ENCODE results near the gene ANKRD13B.

ANKRD13B gene

DNA sequence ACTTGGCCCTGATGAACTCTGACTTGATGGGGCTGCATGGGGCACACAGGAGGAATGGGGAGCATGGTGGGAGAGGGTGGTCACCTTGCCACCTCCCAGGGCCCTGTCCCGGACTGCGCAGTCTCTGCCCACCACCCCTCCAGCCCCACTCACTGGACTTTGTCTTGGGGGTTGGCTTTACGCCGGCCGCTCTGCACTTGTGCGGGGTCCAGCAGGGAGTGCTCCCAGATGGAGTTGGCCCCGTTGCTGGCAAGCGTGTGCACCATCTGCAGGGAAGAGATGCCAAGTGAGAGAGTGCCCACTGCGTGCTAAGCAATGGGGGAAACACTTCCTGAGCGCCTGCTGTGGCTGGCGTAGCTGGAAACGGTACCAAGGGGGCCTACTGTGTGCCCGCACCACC, 10.2 kb upstream of the ANKRD13B start:
- DNase-seq, result peak; percentile 9

GRCh38 chr17:29583324-29584248, 9.3 kb upstream of the ANKRD13B start:
- peak; percentile 8 for DNase-seq

DNA sequence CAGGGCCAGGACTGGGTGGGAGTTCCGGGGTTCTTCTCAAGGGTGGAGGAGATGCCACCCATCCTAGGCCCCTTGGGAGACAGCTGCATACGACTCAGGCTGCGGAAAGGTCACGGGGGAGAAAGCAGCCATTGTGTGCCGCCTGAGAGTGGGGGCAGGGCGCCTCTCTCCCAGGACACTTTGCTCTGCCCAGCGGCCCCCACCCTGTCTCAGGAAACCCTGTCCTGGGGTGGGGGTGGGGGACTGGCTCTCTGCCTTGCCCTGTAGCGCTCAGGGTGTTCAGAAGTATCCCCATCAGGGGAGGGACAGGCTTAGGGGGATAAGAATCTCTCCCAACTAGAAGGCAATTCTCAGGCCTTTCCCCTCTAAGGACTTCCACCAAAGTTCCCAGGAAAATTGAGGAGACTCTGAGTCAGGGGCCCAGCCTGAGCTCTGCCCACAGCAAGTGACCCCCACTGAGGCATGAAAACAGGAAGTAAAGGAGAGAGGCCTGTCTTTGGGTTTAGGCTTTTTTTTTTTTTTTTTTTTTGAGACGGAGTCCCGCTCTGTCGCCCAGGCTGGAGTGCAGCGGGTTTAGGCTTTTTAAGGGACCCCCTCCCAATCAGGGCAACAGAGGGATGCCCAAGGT, 8.4 kb upstream of the ANKRD13B start:
- DNase-seq, result peak; percentile 9

- DNase-seq, result peak; percentile 33
These were observed 7.7 kb upstream of the ANKRD13B start for GRCh38 chr17:29585080-29585751.

DNA sequence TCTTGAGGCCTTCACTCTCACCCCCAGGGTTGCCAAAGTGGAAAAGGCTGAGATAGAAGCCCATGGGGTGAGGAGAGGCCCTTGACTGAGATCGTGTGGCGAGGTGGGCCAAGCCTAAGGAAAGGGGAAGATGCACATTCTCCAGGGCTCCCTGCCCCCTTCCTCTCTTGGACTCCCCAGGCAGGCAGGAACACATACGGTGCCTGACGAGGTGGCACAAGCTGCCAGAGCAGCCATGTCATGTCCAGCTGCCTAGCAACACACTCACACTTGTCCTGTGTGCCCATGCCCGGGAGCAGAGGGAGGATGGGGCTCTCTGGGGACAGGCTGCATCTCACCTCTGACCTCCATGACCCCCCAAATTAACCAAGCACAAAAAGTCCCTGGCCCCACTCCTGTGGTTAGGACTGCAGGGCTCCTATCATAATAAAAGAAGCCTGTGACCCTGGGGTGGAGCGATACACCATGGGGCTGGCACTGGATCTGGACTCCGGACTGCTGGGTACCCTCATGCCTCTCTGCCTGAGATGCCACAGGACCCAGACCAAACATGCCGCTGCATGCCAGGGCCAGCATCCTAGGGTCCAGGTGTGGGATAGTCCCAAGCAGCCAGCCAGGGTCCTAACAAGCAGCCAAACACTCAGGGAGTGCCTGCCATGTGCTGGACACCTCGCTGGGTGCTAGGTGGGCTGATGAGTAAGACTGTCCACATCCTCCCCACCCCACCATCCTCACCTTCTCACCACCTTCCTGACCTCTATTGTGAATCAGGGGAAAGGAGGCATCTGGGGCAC, 6.1 kb upstream of the ANKRD13B start:
- peak; percentile 9 for DNase-seq

DNA sequence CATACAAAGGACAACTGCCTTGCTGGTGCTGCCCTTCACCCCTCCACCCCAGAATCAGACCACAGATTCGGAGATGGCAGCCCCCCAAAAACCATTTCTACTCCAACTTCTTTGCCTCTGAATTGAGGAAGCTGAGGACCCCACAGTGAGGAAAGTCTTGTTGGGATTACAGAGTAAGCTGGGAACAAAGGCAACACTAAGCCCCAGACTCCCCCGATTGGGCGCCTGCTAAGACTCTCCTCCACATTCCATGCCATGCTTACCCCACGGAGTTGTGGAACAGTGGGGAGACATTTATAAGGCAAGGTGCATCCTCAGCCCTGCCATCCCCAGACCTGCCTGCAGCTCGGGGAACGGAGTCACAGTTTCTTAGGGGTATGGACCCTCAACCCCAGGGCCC, 5.3 kb upstream of the ANKRD13B start:
- peak; percentile 10 for DNase-seq

- peak; percentile 8 for DNase-seq
These were observed 4.8 kb upstream of the ANKRD13B start for GRCh38 chr17:29588017-29588561.

- peak; percentile 66 for DNase-seq
These were observed 4.1 kb upstream of the ANKRD13B start for GRCh38 chr17:29588562-29589411.

- DNase-seq, result peak; percentile 87
These were observed 3.2 kb upstream of the ANKRD13B start, which contains the start of gene GIT1 for GRCh38 chr17:29589524-29590410. GIT1 (minus strand) TSS chr17:29589648; CDS start chr17:29589378, 270 bp downstream.

- peak; percentile 13 for DNase-seq
These were observed 2.4 kb upstream of the ANKRD13B start for GRCh38 chr17:29590411-29591145.

DNA sequence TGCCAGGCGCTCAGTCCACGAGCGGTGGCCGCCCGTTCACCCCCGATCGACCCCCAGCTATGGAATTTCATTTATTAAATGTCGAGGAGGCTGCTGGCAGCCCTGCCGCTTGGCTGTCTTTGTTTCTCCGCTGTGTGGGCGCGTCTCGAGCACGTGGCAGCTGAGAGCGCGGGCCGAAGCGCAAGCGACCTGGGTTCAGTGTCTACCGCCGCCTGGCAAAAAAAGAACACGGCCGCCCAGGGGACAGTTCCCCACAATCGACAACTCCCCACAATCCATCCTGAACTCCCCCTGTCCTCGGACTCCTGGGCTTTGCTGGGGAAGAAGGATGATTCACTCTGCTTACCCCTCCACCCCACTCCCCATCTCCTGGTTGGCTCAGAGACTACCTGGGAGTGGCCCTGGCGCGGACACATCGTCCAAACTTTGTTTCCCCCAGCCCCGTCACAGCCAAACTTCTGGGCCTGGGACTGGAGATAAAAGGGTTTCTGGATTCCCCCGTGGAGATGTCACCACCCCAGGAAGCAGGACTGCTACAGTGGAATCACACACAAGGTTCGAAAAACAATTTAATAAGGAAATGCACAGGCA, 1.7 kb upstream of the ANKRD13B start:
- DNase-seq, result peak; percentile 61

GRCh38 chr17:29591737-29592608, 959 bp upstream of the ANKRD13B start:
- DNase-seq, result peak; percentile 84

DNA sequence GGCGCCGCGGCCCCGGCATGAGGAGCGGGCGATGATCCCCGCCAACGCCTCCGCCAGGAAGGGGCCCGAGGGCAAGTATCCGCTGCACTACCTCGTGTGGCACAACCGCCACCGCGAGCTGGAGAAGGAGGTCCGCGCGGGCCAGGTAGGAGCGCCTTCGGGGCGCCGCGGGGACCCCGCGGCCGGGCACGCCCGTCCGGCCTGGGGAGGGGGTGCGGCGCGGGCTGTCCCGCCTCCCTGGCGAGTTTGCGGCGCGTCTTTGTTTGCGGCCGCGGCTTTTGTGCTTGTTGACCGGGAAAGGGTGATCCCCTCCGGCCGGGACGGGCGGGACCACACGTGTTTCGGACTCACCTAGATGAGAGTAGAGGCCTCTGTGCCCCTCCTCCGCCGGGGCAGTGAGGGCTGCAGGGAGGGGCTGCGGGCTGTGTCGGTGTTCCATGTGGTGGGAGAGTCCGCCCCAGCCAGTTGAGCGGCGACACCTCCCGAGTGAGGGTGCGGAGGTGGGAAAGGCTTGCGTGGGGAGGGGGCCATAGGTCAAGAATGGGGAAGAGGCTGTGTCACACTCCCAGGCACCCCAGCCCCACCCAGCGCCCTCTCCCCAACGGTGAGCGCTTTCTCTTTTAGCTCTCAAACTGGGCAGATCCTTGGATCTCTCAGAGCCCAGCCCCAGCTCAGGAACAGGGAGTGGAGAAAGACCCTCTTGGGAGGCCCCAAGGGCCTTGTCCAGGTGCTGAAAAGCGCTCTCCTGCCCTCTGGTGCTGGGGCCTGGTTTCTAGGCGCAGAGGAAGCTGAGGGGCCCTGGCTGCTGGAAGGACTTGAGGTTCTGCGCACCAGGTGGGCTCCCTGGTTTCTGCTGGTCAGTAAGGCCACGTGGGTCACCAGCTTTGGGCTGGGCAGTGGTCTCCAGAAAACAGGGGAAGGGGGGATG, 923 bp downstream of the ANKRD13B start:
- DNase-seq, result peak; percentile 38

GRCh38 chr17:29594519-29595090, 1.7 kb downstream of the ANKRD13B start:
- peak; percentile 11 for DNase-seq

DNA sequence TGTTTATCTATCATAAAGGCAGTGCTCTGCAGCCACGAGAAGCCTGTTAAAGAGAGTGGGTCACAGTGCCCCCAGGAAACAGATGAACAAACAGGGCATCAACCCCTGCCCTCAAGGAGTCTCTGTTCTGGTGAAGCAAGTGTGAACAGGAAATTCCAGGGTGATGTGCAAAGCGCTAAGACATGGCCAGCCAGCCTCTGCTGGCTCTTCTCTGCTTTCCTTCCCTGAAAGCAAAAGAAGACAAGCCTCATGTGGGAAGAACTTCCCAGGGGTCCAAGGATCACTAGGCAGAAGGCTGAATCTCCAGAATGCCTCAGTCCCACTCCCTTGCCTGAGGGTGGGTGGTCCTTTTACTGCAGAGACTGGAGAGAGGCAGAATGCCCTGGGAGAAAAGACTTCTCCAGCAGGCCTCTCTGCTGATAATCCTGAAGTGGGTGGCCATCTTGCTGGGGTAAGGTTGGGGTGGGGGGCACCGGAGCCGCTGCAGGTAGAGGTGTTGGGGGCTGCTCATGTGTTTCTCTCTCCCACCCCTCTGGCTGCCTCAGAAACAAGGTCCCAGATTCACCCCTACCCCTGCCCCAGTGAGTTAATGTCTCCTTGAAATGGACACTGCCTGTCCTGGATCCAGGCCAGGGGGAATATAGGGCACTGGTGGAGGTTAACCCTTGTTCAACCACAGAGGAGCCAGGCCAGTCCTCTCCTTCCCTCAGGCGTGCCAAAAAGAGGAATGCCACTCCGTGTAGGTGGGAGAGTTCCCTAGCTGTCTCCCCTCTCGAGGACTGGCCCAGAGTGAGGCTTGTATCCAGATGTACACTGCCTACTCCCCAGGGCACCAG, 2.4 kb downstream of the ANKRD13B start:
- DNase-seq, result no peak

Data from activated naive CD4-positive, alpha-beta T cell treated with anti-CD3 and anti-CD28 coated beads, Interleukin-2, amount 50 U/mL, for 16 hours (primary cell).